IPS-15b (cell line): ENCODE results near the gene MMAB.

Experiments used
- H3K27me3 ChIP-seq: one replicate; pipeline ENCODE4 v1.6.1; 2013; ENCODE audit warnings: low read length; ENCODE audit not compliant: control insufficient read depth, insufficient read depth
- H3K36me3 ChIP-seq: one replicate; pipeline ENCODE4 v1.6.1; 2013; ENCODE audit warnings: low read length; ENCODE audit not compliant: control insufficient read depth, insufficient read depth
- H3K4me1 ChIP-seq: one replicate; pipeline ENCODE4 v1.6.1; 2013; ENCODE audit warnings: mild to moderate bottlenecking, low read length; ENCODE audit not compliant: control insufficient read depth, insufficient read depth
- H3K4me3 ChIP-seq: one replicate; pipeline ENCODE4 v1.5.1; 2013; ENCODE audit warnings: low read depth, low read length
- H3K9ac ChIP-seq: one replicate; pipeline ENCODE4 v1.6.1; 2013; ENCODE audit warnings: low read depth, mild to moderate bottlenecking, low read length
- H3K9me3 ChIP-seq: one replicate; pipeline ENCODE4 v1.6.1; 2013; ENCODE audit warnings: mild to moderate bottlenecking, low read length; ENCODE audit not compliant: control insufficient read depth, insufficient read depth

MMAB gene

GRCh38 chr12:109566424-109566823 is 6.9 kb downstream of the MMAB start:
- Histone ChIP-seq H3K27me3 (no peaks in the 10 kb centered on the region), H3K36me3 (peaks cover 17% of the 10 kb centered on the region), H3K9me3 (no peaks in the 10 kb centered on the region), H3K4me3 (no peak overlapping the region), H3K4me1 (no peaks in the 10 kb centered on the region), H3K9ac (no peak overlapping the region)

GRCh38 chr12:109563291-109564284 is 9.7 kb downstream of the MMAB start:
- Histone ChIP-seq H3K27me3 (no peaks in the 10 kb centered on the region), H3K4me1 (no peaks in the 10 kb centered on the region), H3K9me3 (no peaks in the 10 kb centered on the region), H3K9ac (no peak overlapping the region), H3K36me3 (peaks cover 17% of the 10 kb centered on the region), H3K4me3 (no peak overlapping the region)

GRCh38 chr12:109562871-109563270 is 10.4 kb downstream of the MMAB start:
- peaks cover 17% of the 10 kb centered on the region for H3K36me3 ChIP-seq
- H3K27me3 ChIP-seq, result no peaks in the 10 kb centered on the region
- no peaks in the 10 kb centered on the region for H3K4me1 ChIP-seq
- no peaks in the 10 kb centered on the region for H3K9me3 ChIP-seq
- no peak overlapping the region for H3K9ac ChIP-seq
- H3K4me3 ChIP-seq, result no peak overlapping the region

- Histone ChIP-seq H3K4me3 (no peak overlapping the region), H3K9ac (no peak overlapping the region), H3K36me3 (peaks cover 10% of the 10 kb centered on the region), H3K4me1 (no peaks in the 10 kb centered on the region), H3K27me3 (no peaks in the 10 kb centered on the region), H3K9me3 (no peaks in the 10 kb centered on the region)
Observed at GRCh38 chr12:109561711-109562030, 11.6 kb downstream of the MMAB start.

GRCh38 chr12:109560867-109561710 is 12.2 kb downstream of the MMAB start:
- Histone ChIP-seq H3K36me3 (peaks cover 10% of the 10 kb centered on the region), H3K27me3 (no peaks in the 10 kb centered on the region), H3K9ac (no peak overlapping the region), H3K4me1 (no peaks in the 10 kb centered on the region), H3K9me3 (no peaks in the 10 kb centered on the region), H3K4me3 (no peak overlapping the region)

GRCh38 chr12:109559601-109560000 is 13.7 kb downstream of the MMAB start:
- Histone ChIP-seq H3K4me3 (no peak overlapping the region), H3K4me1 (no peaks in the 10 kb centered on the region), H3K36me3 (peaks cover 10% of the 10 kb centered on the region), H3K9ac (no peak overlapping the region), H3K9me3 (no peaks in the 10 kb centered on the region), H3K27me3 (no peaks in the 10 kb centered on the region)

GRCh38 chr12:109559200-109559505 is 14.2 kb downstream of the MMAB start:
- no peaks in the 10 kb centered on the region for H3K27me3 ChIP-seq
- no peaks in the 10 kb centered on the region for H3K9me3 ChIP-seq
- H3K4me1 ChIP-seq, result no peaks in the 10 kb centered on the region
- no peak overlapping the region for H3K9ac ChIP-seq
- peaks cover 10% of the 10 kb centered on the region for H3K36me3 ChIP-seq
- no peak overlapping the region for H3K4me3 ChIP-seq

GRCh38 chr12:109558374-109559199 is 14.7 kb downstream of the MMAB start:
- Histone ChIP-seq H3K27me3 (no peaks in the 10 kb centered on the region), H3K9me3 (no peaks in the 10 kb centered on the region), H3K4me1 (no peaks in the 10 kb centered on the region), H3K9ac (no peak overlapping the region), H3K36me3 (peaks cover 6% of the 10 kb centered on the region), H3K4me3 (no peak overlapping the region)

- H3K9me3 ChIP-seq, result no peaks in the 10 kb centered on the region
- H3K4me1 ChIP-seq, result no peaks in the 10 kb centered on the region
- H3K36me3 ChIP-seq, result peaks cover 2% of the 10 kb centered on the region
- no peak overlapping the region for H3K9ac ChIP-seq
- H3K4me3 ChIP-seq, result no peak overlapping the region
- no peaks in the 10 kb centered on the region for H3K27me3 ChIP-seq
Observed at GRCh38 chr12:109557805-109558204, 15.5 kb downstream of the MMAB start.

- H3K9ac ChIP-seq, result no peak overlapping the region
- H3K36me3 ChIP-seq, result no peaks in the 10 kb centered on the region
- no peak overlapping the region for H3K4me3 ChIP-seq
- no peaks in the 10 kb centered on the region for H3K27me3 ChIP-seq
- H3K4me1 ChIP-seq, result no peaks in the 10 kb centered on the region
- no peaks in the 10 kb centered on the region for H3K9me3 ChIP-seq
Observed at GRCh38 chr12:109557200-109557599, 16.1 kb downstream of the MMAB start.

GRCh38 chr12:109555431-109556315 is 17.6 kb downstream of the MMAB start:
- H3K9me3 ChIP-seq, result no peaks in the 10 kb centered on the region
- H3K36me3 ChIP-seq, result no peaks in the 10 kb centered on the region
- no peaks in the 10 kb centered on the region for H3K27me3 ChIP-seq
- H3K4me3 ChIP-seq, result no peak overlapping the region
- no peaks in the 10 kb centered on the region for H3K4me1 ChIP-seq
- H3K9ac ChIP-seq, result no peak overlapping the region
